Activated naive CD4-positive, alpha-beta T cell treated with anti-CD3 and anti-CD28 coated beads for 36 hours (primary cell): ENCODE results near the gene GTF2H4. TPM values are rescaled to one million over a fixed set of nuclear protein-coding genes. Genes with fewer than 3 reads are reported as not detected.

Source experiments
- CTCF ChIA-PET: fragments of 350-600 bp; sonication (Branson Sonifier 250); formaldehyde crosslinking; loops from one replicate; lab custom pipeline; 2021; ENCODE audit warnings: antibody characterized with exemption; lab: Charles Lee
- DNase-seq: peaks from one replicate; pipeline ENCODE4 v3.0.0-alpha.2; 2020
- H3K27ac Mint-ChIP-seq: one replicate; pipeline ENCODE4 v1.8.0; 2021; ENCODE audit warnings: mild to moderate bottlenecking, mixed read lengths
- H3K27me3 Mint-ChIP-seq: one replicate; pipeline ENCODE4 v1.8.0; 2021; ENCODE audit warnings: low read depth, mixed read lengths
- H3K36me3 Mint-ChIP-seq: one replicate; pipeline ENCODE4 v1.8.0; 2021; ENCODE audit warnings: low read depth, mixed read lengths
- H3K4me1 Mint-ChIP-seq: one replicate; pipeline ENCODE4 v1.8.0; 2021; ENCODE audit warnings: low read depth, mixed read lengths
- H3K4me3 Mint-ChIP-seq: one replicate; pipeline ENCODE4 v1.8.0; 2021; ENCODE audit warnings: mild to moderate bottlenecking, moderate library complexity, mixed read lengths
- H3K9me3 Mint-ChIP-seq: one replicate; pipeline ENCODE4 v1.8.0; 2021; ENCODE audit warnings: mixed read lengths
- intact Hi-C: fragments of 100-400 bp; cut with micrococcal nuclease; formaldehyde crosslinking; loops from one replicate; pipeline ENCODE4 v1.15.1; 2023
- total RNA-seq, 2 experiments: library from RNA; stranded (reverse); gene quantifications; one replicate each; pipeline ENCODE4 v1.2.3, GENCODE V29; 2021

The GTF2H4 gene
- total RNA-seq, 2 experiments from 2014 or later: 33.3 to 42.4 TPM

DNA sequence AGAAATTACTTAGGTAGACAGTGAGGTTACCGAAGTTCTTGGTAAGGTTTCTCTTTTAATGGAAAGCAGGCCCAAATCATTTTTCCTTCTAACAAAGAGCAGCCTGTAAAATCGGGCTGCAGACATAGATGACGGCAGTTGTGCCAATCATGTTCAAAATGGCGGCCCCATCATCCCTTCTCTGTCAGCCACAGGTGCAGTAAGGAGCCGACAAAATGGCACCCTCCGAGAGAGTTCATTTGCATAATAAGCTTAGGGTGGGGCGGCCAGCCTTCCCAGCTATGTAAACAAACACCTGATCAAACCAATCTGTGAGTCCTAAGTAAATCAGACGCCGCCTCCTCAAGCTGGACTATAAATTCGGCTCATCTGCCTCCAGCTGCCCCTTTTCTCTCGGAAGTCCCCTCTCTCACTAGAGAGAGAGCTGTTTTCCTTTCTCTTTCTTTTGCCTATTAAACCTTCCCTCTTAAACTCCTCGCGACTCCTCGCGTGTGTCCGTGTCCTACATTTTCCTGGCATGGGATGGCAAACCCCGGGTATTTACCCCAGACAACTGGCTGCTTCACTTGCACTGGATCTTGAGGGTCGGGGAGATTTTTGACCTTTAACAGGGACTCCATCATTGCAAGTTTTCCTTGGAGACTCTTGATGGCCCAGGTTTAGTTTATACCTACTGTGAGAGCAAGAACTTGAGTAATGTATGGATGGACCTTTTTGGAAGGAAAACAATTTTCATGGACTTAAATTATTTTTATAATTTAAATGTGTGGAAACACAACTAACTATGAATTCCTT, 32.6 kb upstream of the GTF2H4 start:
- intact Hi-C loops: loop anchor here (5.0 kb wide), 1 partner anchor 393 kb away; no protein-coding TSS in a partner anchor
- Mint-ChIP-seq H3K27me3 (no peaks in the 10 kb centered on the region), H3K9me3 (peaks cover 15% of the 10 kb centered on the region), H3K4me1 (peaks cover 44% of the 10 kb centered on the region), H3K4me3 (no peak overlapping the region), H3K36me3 (peaks cover 8% of the 10 kb centered on the region), H3K27ac (no peak overlapping the region)
- CTCF ChIA-PET: interaction anchor here (1.3 to 2.4 kb wide), 4 partner anchors 47 to 204 kb away, joined by 3 to 38 read pairs (median 6); no protein-coding TSS in a partner anchor
- DNase-seq: no peak

DNA sequence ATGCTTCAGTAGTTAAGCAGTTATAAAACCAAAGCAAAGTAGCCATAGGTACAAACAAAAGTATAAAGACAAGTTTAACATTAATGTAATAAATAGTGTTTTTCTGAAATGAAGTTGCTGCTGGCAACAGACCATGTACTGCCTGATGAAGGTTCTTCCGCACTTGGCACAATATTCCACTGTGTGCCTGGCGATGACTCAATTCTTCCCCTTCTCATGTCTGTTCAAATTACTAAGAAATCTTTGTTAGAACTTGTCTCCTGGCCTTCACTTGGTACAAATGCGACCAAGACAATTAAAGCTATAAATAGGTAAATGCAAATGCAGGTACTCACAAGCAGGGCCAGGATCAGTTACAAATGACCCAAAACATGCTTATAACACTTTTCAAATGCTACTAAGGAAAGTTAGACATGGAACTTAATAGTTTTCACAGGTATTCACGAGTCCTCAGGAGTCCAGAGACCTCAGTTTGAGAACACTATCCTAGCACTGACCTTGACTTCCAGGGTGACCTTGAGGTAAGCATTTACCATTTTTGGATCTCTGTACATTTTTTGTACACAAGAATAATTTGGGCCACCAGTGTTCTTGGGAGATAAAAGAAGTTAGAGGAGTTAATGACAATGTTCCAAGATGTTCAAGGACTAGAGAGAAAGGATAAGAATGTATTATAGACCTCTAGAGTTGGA, 31.8 kb upstream of the GTF2H4 start:
- H3K9me3 Mint-ChIP-seq: peaks cover 10% of the 10 kb centered on the region
- peak overlapping the region; percentile 50 for H3K27ac Mint-ChIP-seq
- peaks cover 37% of the 10 kb centered on the region for H3K4me1 Mint-ChIP-seq

DNA sequence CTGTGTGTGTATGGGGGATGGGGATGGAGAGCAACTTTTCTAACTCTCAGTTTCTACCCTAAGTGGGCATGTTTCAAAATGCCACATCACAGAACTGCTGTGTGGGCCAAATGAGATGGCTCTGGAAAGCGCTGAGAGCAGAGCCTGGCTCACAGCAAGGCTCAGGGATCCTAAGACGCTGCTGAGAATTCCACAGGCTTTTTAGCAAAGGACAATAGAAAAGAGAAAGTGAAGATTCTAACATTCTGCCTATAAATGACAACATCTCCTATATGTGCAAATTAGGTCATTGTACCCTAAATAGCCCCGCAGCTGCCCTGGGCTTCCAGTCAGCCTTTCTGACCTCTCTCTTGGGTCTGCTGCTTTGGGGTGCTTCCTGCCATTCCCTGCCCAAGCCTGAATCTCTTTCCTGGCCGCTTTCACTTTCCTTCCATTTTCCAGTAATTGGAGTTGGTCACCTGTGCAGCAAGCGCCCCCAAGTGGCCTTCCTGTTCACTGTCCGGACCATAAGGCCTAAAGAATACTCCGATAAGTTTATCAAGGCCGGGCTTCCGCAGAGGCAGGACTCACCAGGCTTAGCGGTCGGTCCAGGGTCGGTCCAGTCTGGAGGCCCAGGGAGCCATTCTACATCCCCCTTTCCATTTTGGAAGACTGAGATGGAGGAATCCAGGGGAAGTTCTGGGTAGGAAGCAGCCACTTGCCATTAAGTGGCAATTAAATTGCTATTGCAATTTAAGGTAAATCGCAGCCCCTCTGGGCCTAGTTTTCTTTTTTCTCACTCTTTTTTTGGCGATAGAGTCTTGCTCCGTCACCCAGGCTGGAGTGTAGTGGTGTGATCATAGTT, 30.4 kb upstream of the GTF2H4 start:
- Mint-ChIP-seq H3K9me3 (no peaks in the 10 kb centered on the region), H3K27ac (peak overlapping the region; percentile 84), H3K4me1 (peaks cover 23% of the 10 kb centered on the region), H3K27me3 (no peaks in the 10 kb centered on the region), H3K36me3 (no peaks in the 10 kb centered on the region), H3K4me3 (peak overlapping the region; percentile 68)
- intact Hi-C loops: loop anchor here (1.0 to 5.0 kb wide), 6 partner anchors 49 to 395 kb away; partner anchors contain the start of gene IER3
- peak; percentile 89 for DNase-seq
- CTCF ChIA-PET: interaction anchor here (0.6 to 3.3 kb wide), 22 partner anchors 22 to 1369 kb away, joined by 3 to 38 read pairs (median 4); partner anchors contain the start of gene IER3

More for the DNA sequence above, 31.8 kb upstream of the GTF2H4 start:
- DNase-seq: peak; percentile 27
- Mint-ChIP-seq H3K27me3 (no peaks in the 10 kb centered on the region), H3K36me3 (peaks cover 7% of the 10 kb centered on the region), H3K4me3 (no peak overlapping the region)
- CTCF ChIA-PET: interaction anchor here (0.9 to 2.4 kb wide), 8 partner anchors 9 to 204 kb away, joined by 3 to 38 read pairs (median 4); partner anchors contain the start of gene IER3
- intact Hi-C loops: loop anchor here (5.0 kb wide), 1 partner anchor 394 kb away; no protein-coding TSS in a partner anchor

DNA sequence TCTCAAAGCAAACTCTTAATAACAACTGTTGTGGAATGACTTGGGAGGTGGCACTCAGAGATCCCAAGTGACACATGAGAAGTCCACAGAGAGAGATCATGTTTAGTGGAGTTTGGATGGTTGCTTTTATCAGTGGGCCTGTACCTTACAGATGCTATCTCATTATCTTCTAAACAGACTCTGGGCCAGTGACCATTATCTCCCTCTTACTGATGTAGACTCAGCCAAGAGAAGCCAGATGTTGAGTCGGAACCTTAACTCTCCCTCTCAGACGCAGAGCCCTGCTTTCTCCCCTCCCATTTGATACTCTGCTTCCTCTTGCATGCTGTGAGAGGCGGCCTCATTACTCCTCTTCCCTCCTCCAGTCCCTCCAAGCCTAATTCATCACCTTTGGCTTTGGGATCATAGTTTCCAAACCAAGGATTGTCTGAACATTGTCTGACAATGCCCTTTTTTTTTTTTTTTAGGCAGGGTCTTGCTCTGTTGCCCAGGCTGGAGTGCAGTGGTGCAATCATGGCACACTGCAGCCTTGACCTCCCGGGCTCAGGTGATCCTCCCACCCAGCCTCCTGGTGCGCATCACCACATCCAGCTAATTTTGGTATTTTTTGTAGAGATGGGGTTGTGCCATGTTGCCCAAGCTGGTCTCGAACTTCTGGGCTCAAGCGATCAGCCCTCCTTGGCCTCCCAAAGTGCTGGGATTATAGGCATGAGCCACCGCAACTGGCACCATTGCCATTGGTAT, 28.2 kb upstream of the GTF2H4 start:
- Mint-ChIP-seq H3K27me3 (no peaks in the 10 kb centered on the region), H3K9me3 (no peaks in the 10 kb centered on the region), H3K27ac (no peak overlapping the region), H3K36me3 (no peaks in the 10 kb centered on the region), H3K4me1 (peaks cover 29% of the 10 kb centered on the region), H3K4me3 (no peak overlapping the region)
- CTCF ChIA-PET: interaction anchor here (0.7 to 7.2 kb wide), 9 partner anchors 12 to 149 kb away, joined by 3 to 34 read pairs (median 3); no protein-coding TSS in a partner anchor
- DNase-seq: no peak
- intact Hi-C loops: loop anchor here (5.0 kb wide), 1 partner anchor 398 kb away; no protein-coding TSS in a partner anchor

DNA sequence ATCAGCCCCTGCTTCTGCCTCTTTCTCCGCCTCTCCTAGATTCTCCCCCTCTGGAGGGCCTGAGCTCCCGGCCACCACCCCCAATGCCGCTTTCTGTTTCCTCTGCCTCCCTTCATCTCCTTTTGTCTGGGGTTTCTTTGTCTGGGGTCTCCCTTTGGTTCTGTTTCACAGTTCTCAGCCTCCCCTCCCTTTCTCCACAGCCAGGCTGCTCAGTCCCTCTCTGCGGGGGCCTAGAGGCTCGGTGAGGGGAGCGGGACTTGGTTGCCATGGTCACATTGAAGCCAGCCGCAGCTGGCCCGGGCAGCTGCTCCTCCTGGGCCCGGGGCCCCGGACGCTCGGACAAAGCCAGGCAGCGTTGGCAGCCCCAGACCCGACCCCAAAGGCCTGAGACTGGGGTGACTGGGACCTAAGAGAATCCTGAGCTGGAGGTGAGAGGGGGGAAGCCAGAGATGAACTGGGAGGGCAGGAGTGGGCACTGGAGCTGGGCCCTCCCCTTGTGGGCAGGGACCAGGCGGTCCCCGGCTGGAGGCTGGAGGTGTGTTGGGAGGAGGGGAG, 27.2 kb upstream of the GTF2H4 start:
- Mint-ChIP-seq H3K4me1 (peaks cover 38% of the 10 kb centered on the region), H3K27ac (no peak overlapping the region), H3K4me3 (no peak overlapping the region), H3K36me3 (no peaks in the 10 kb centered on the region), H3K9me3 (no peaks in the 10 kb centered on the region), H3K27me3 (no peaks in the 10 kb centered on the region)
- CTCF ChIA-PET: interaction anchor here (0.7 to 7.2 kb wide), 2 partner anchors 52 to 114 kb away, joined by 3 to 34 read pairs; no protein-coding TSS in a partner anchor
- intact Hi-C loops: no loop called here
- no peak for DNase-seq

DNA sequence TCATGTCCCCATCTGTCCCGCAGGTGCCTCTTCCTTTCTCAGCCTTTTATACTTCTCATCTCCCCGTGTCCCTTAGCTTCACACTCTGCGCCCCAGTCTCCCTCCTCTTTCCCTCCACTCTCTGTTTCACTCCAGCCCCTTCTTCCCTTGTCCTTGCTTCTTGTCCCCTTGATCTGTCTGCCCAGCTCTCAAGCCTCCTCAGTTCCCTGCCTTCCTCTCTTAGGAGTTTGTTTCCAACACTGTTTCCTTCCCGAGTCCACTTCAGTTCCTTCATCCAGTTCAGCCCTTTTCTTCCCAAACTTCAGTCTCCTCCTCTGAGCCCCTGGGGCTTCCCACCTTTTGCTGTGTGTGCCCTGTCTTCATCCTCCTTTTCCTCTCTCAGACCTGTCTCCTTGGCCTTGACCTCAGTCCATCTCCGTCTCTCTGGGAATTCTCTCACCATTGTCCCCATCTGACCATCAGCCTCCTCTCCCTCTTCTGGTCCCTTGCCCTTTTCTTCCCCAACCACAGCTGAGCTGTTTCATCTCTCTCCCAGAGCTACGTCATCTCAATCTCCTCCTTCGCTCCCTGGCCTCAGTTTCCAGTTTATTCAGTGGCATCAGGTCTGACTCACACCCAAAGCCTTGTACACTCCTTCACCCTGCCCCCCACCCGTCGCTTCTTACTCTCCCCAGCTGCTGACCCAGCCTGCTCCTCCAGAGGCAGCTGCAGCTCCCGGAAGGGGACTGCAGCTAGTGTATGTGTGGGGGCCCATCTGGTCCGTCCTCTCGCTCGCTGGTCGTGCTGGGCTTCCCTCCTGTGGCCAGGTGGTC, 26.4 kb upstream of the GTF2H4 start:
- Mint-ChIP-seq H3K9me3 (no peaks in the 10 kb centered on the region), H3K27ac (peak overlapping the region; percentile 10), H3K4me1 (peaks cover 40% of the 10 kb centered on the region), H3K27me3 (no peaks in the 10 kb centered on the region), H3K36me3 (no peaks in the 10 kb centered on the region), H3K4me3 (no peak overlapping the region)
- no peak for DNase-seq
- CTCF ChIA-PET: interaction anchor here (0.5 to 7.2 kb wide), 5 partner anchors 53 to 206 kb away, joined by 3 to 34 read pairs (median 4); no protein-coding TSS in a partner anchor
- intact Hi-C loops: no loop called here

- H3K36me3 Mint-ChIP-seq: no peaks in the 10 kb centered on the region
- intact Hi-C loops: no loop called here
- H3K27me3 Mint-ChIP-seq: no peaks in the 10 kb centered on the region
- H3K27ac Mint-ChIP-seq: no peak overlapping the region
- H3K9me3 Mint-ChIP-seq: no peaks in the 10 kb centered on the region
- H3K4me3 Mint-ChIP-seq: no peak overlapping the region
- no peak for DNase-seq
- peaks cover 38% of the 10 kb centered on the region for H3K4me1 Mint-ChIP-seq
- CTCF ChIA-PET: interaction anchor here (0.5 to 7.2 kb wide), 5 partner anchors 54 to 205 kb away, joined by 3 to 34 read pairs (median 4); no protein-coding TSS in a partner anchor
Measured at GRCh38 chr6:30882204-30882758, 25.7 kb upstream of the GTF2H4 start.

GRCh38 chr6:30882759-30883684, 25.0 kb upstream of the GTF2H4 start:
- peak; percentile 49 for DNase-seq
- peaks cover 32% of the 10 kb centered on the region for H3K4me1 Mint-ChIP-seq
- H3K27ac Mint-ChIP-seq: peak overlapping the region; percentile 48
- H3K4me3 Mint-ChIP-seq: peak overlapping the region; percentile 58
- H3K36me3 Mint-ChIP-seq: no peaks in the 10 kb centered on the region
- H3K9me3 Mint-ChIP-seq: no peaks in the 10 kb centered on the region
- intact Hi-C loops: no loop called here
- no peaks in the 10 kb centered on the region for H3K27me3 Mint-ChIP-seq
- CTCF ChIA-PET: interaction anchor here (1.0 to 7.2 kb wide), 7 partner anchors 21 to 204 kb away, joined by 3 to 34 read pairs (median 4); partner anchors contain the start of gene VARS2
